GM12801 (cell line): ENCODE results near the gene PLEKHM3.

Source experiments
- CTCF ChIP-seq: IDR thresholded peaks from one replicate; pipeline ENCODE4 v1.5.1; 2011; ENCODE audit warnings: control low read depth; ENCODE audit not compliant: insufficient read length; ENCODE audit errors: extremely low read depth

The PLEKHM3 gene

GRCh38 chr2:207772844-207773205 is 252.5 kb downstream of the PLEKHM3 start:
- TF ChIP-seq CTCF, result no peak

- TF ChIP-seq CTCF, result no peak
Measured at GRCh38 chr2:207772081-207772843, 253.1 kb downstream of the PLEKHM3 start.

GRCh38 chr2:207771421-207771820 is 253.9 kb downstream of the PLEKHM3 start:
- TF ChIP-seq CTCF, result no peak
